Measurements from ENCODE around the gene CDKAL1. TPM values are rescaled to one million over a fixed set of nuclear protein-coding genes. Genes with fewer than 3 reads are reported as not detected.

CDKAL1 gene
- total and polyA plus RNA-seq, 2 experiments from 2014 or later: 12.2 to 13.7 TPM

DNA sequence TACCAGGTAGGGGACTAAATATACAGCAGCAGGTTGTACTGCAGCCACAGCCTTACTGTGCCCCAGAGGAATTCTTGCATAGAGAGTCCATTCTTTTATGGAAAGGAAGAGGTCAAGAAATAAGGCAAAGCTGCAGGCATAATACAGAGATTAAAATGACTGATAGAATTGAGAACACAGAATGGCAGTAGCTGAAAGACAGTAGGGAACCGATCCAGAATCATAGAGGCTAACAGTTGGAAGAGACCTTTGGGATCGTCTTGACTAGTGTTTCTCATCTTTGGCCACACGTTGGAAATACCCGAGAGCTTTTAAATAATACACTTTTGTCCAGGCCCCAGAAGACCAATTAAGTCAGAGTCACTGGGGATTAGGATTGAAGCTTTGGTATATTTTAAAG is 566.7 kb downstream of the CDKAL1 start:
- H3K27ac ChIP-seq: no peak overlapping the region
- H3K9me3 ChIP-seq (ENCODE audit: low read depth): no peaks in the 10 kb centered on the region
- TF ChIP-seq CTCF (IDR thresholded peaks at IDR 0.05; ENCODE audit: low read depth, low read length): no peak
- no peak overlapping the region for H3K4me3 ChIP-seq
- peaks cover 51% of the 10 kb centered on the region for H3K4me1 ChIP-seq (ENCODE audit: low read depth)
- DNase-seq (ENCODE audit: low read depth in 1 of 2, low spot score in 1 of 2): no peak
- H3K27me3 ChIP-seq: no peaks in the 10 kb centered on the region
- no peaks in the 10 kb centered on the region for H3K36me3 ChIP-seq

- H3K9me3 ChIP-seq (ENCODE audit: low read depth): no peaks in the 10 kb centered on the region
- H3K27ac ChIP-seq: no peak overlapping the region
- DNase-seq (ENCODE audit: low read depth in 1 of 2, low spot score in 1 of 2): no peak
- no peak for TF ChIP-seq CTCF (IDR thresholded peaks at IDR 0.05; ENCODE audit: low read depth, low read length)
- no peak overlapping the region for H3K4me3 ChIP-seq
- peaks cover 51% of the 10 kb centered on the region for H3K4me1 ChIP-seq (ENCODE audit: low read depth)
- H3K27me3 ChIP-seq: no peaks in the 10 kb centered on the region
- no peaks in the 10 kb centered on the region for H3K36me3 ChIP-seq
Measured at GRCh38 chr6:21101694-21102093, 567.4 kb downstream of the CDKAL1 start.

- Histone ChIP-seq H3K27me3 (no peaks in the 10 kb centered on the region), H3K9me3 (ENCODE audit: low read depth) (no peaks in the 10 kb centered on the region), H3K4me1 (ENCODE audit: low read depth) (peaks cover 51% of the 10 kb centered on the region), H3K36me3 (no peaks in the 10 kb centered on the region), H3K27ac (no peak overlapping the region), H3K4me3 (no peak overlapping the region)
- TF ChIP-seq CTCF (IDR thresholded peaks at IDR 0.05; ENCODE audit: low read depth, low read length): no peak
- no peak for DNase-seq (ENCODE audit: low read depth in 1 of 2, low spot score in 1 of 2)
Measured at GRCh38 chr6:21102201-21102600, 567.9 kb downstream of the CDKAL1 start.

GRCh38 chr6:21102624-21103023 is 568.4 kb downstream of the CDKAL1 start:
- Histone ChIP-seq H3K4me1 (ENCODE audit: low read depth) (peaks cover 51% of the 10 kb centered on the region), H3K27ac (no peak overlapping the region), H3K9me3 (ENCODE audit: low read depth) (no peaks in the 10 kb centered on the region), H3K27me3 (no peaks in the 10 kb centered on the region), H3K36me3 (no peaks in the 10 kb centered on the region), H3K4me3 (no peak overlapping the region)
- no peak for TF ChIP-seq CTCF (IDR thresholded peaks at IDR 0.05; ENCODE audit: low read depth, low read length)
- no peak for DNase-seq (ENCODE audit: low read depth in 1 of 2, low spot score in 1 of 2)

DNA sequence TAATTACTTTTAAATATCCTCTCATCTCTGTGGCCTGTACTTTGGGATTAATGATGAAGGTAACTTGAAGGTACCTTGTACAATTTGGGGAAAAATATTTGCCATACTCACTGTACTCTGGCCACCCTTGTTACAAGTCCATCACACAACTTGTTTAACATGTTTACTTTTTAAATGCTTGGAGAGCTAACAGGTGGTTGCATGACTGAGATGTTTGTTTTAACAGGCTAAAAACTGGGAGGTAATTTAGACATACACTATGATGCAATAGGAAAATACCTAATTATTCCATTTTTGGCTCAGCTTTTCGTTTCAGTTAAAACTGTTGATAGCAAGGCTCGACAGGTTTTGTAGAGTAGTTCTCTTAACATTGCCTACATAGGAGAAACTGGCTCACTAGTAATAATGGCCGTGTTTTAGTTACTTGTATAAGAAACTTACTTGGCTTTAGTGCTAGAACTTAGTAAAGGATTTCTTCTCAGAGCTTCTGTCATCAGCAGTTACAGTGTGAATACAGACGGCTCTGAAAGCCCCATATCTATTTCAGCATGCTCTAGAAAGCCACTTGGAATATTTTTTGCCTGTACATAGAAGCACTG is 569.5 kb downstream of the CDKAL1 start:
- TF ChIP-seq CTCF (IDR thresholded peaks at IDR 0.05; ENCODE audit: low read depth, low read length): no peak
- Histone ChIP-seq H3K4me3 (no peak overlapping the region), H3K4me1 (ENCODE audit: low read depth) (peaks cover 47% of the 10 kb centered on the region), H3K9me3 (ENCODE audit: low read depth) (no peaks in the 10 kb centered on the region), H3K36me3 (no peaks in the 10 kb centered on the region), H3K27me3 (no peaks in the 10 kb centered on the region), H3K27ac (no peak overlapping the region)
- DNase-seq (ENCODE audit: low read depth in 1 of 2, low spot score in 1 of 2): no peak

Data from cardiac muscle cell (in vitro differentiated cells and primary cell).